ENCODE measurements around the gene CSMD2. TPM values are rescaled to one million over a fixed set of nuclear protein-coding genes. Genes with fewer than 3 reads are reported as not detected.

The CSMD2 gene
- total RNA-seq, 1 donor from 2014 or later: not detected

DNA sequence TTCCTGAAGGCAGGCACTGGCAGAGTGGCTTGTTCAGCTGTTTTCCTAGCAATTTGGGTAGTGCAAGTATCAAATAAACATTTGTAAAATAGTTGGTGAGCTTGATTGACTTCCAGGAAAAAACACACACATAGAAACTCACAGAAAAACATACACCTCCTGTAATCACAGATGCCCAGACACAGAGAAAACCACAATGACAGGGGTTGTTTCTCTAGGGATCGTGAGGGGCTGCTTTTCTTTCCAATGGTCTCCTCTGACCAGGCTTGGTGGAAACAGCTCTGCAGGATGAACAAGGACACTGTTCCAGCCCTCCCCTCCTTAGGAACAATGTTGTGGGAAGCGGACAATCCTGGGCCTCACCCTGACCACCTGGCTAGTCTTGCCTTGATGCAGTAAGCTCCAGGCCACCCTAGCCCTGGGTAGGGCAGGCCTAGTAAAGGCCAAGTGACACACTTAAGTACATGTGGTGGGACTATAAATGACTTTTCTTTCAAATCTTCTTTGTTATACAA is 443.7 kb downstream of the CSMD2 start:
- no peak for DNase-seq
- Mint-ChIP-seq H3K27ac (no peak overlapping the region), H3K27me3 (peaks cover 3% of the 10 kb centered on the region), H3K4me3 (no peak overlapping the region), H3K4me1 (no peaks in the 10 kb centered on the region), H3K36me3 (ENCODE audit: low read depth) (no peaks in the 10 kb centered on the region), H3K9me3 (no peaks in the 10 kb centered on the region)
- intact Hi-C loops (cut with micrococcal nuclease): no loop called here

DNA sequence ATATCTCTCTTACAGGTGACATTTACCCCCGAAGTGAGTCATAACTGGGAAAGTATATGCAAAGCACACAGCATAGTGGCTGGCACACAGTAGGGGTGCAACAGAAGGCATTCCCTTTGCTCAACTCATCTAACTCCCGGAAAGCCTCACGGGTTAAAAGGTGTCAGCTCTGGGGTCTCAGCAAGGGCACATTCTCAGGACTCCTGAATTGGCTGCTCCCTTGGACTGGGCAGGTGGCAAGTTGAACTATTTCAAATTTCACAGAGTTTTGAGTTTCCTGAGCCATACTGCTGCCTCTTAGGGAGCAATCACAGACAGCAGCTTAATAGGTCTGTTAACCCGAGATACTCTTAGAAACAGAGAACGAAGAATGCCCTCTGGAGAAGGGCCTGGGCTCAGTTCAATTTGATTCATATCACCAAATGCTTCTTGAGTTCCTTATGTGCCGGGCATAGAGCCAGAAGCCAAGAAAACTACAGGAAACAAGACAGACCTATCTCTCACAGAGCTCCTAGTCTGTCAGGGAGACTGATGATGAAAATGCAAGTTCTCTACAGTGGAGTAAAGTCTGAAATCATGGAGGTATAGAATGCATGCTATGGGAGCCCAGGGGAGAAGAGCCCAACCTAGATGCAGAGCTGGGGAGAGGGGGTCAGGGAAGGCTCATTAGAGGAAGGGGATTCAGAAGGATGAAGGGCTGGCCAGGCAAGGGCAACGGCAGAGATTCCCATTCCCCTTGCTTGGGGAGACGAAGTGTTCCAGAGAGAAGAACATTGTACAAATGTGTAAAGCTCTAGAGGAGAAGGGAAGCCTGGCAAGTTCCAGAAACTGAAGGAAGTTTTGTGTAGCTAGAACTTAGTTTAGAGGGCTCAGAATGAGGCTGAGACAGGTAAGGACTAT is 445.0 kb downstream of the CSMD2 start:
- no peak overlapping the region for H3K27ac Mint-ChIP-seq
- DNase-seq: no peak
- H3K27me3 Mint-ChIP-seq: peaks cover 3% of the 10 kb centered on the region
- H3K4me3 Mint-ChIP-seq: no peak overlapping the region
- intact Hi-C loops (cut with micrococcal nuclease): no loop called here
- no peaks in the 10 kb centered on the region for H3K4me1 Mint-ChIP-seq
- H3K9me3 Mint-ChIP-seq: no peaks in the 10 kb centered on the region
- H3K36me3 Mint-ChIP-seq (ENCODE audit: low read depth): no peaks in the 10 kb centered on the region

DNA sequence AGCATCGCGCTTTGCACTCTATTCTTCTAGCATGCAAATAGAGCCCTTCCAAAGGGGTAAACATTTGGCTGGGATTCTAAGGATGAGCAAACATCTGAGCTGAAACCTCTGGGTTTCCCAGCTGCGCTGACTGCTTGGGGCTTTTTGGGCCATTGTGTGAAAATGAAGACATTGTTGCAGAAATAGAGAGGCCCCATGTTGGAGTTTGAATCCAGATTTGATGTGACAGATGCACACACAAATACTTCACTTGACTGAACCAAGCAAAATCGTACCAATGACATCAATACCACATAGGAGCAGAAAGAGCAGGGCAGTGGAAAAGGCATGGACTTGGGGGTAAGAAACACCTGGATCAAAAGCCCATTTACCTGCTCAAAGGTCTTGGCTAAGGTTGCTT is 445.7 kb downstream of the CSMD2 start:
- DNase-seq: no peak
- intact Hi-C loops (cut with micrococcal nuclease): no loop called here
- H3K36me3 Mint-ChIP-seq (ENCODE audit: low read depth): no peaks in the 10 kb centered on the region
- H3K27me3 Mint-ChIP-seq: peaks cover 3% of the 10 kb centered on the region
- no peak overlapping the region for H3K4me3 Mint-ChIP-seq
- no peak overlapping the region for H3K27ac Mint-ChIP-seq
- no peaks in the 10 kb centered on the region for H3K9me3 Mint-ChIP-seq
- no peaks in the 10 kb centered on the region for H3K4me1 Mint-ChIP-seq

DNA sequence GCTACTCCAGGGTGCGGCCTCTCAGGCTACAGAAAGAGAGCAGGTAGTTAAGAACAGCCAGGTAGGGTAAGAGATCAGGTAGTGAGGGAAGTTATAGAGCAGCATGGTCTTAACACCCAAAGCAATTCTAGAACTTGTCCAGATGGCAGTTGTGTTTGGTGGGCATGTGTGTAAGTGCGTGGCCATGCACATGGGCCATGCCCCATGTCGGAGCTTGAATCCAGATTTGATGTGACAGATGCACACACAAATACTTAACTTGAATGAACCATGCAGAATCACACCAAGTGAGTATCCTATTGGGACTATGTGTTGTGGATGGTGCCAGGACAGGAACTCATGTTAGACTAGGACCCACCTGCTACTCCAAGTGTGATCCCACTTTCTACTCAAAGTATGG is 446.8 kb downstream of the CSMD2 start:
- DNase-seq: no peak
- H3K4me3 Mint-ChIP-seq: no peak overlapping the region
- no peaks in the 10 kb centered on the region for H3K4me1 Mint-ChIP-seq
- no peaks in the 10 kb centered on the region for H3K9me3 Mint-ChIP-seq
- H3K27me3 Mint-ChIP-seq: peaks cover 3% of the 10 kb centered on the region
- intact Hi-C loops (cut with micrococcal nuclease): no loop called here
- no peak overlapping the region for H3K27ac Mint-ChIP-seq
- H3K36me3 Mint-ChIP-seq (ENCODE audit: low read depth): no peaks in the 10 kb centered on the region

DNA sequence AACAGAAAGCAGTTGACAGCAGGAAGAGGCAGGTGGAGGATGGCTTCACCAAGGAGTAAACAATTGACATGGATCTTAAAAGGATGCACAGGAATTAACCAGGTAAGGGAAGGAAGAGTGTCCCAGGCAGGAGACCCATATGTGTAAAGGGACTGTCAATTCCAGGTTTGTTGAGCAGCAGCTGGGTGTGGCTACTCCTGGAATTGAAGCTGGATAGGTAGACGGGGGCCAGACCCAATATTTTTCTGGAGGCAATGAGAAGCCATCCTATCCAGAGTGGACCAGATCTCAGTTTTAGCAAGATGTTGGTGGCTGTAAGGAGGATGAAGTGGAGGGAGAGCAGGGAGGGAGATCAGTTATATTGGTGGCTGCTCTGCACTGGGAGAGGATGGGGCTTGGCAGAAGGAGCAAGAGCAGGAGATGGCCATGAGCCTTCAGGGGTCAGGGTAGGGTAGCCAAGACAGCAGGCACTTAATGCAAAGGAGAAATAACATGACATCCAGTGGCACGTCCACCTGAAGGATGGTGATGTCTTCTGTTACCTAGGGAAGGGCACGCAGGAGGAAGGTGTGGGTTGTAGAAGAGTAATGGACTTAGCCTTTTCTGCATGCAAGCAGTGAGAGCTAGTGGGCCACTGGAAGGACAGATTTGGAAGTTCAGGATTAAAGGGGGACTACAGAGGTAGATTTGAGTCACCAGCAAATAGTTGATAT is 447.9 kb downstream of the CSMD2 start:
- Mint-ChIP-seq H3K4me3 (no peak overlapping the region), H3K36me3 (ENCODE audit: low read depth) (no peaks in the 10 kb centered on the region), H3K27me3 (peaks cover 3% of the 10 kb centered on the region), H3K9me3 (no peaks in the 10 kb centered on the region), H3K27ac (no peak overlapping the region), H3K4me1 (no peaks in the 10 kb centered on the region)
- no peak for DNase-seq
- intact Hi-C loops (cut with micrococcal nuclease): no loop called here

DNA sequence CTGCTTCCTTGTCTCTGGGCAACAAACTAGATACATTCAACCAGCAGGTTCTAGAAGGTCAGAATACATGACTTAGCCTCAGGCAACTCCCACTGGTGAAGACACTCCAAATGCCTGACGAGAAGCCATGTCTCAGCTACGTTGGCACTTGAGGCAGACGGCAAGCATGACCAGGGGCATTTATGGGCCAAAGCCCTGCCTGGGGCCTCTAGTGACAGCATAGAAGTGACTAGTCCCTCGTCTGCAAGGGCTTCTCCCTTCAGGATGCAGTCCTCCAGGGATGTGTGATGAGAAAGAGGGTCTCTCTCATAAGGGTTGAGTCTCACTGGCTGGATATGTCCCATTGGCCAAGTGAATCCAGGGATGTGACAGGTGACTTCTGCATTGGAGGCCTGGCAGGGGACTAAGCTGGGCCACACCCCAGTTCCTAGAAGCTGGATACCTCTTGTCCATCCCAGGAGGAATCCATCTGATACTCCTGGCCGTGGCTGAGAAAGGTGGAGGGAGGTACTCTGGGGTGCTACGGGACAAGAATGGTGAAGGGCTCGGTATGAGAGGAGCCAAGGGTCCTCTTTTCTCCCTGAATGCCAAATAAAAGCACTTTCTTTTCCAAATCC is 449.7 kb downstream of the CSMD2 start:
- H3K27ac Mint-ChIP-seq: no peak overlapping the region
- peaks cover 3% of the 10 kb centered on the region for H3K27me3 Mint-ChIP-seq
- intact Hi-C loops (cut with micrococcal nuclease): no loop called here
- H3K4me3 Mint-ChIP-seq: no peak overlapping the region
- DNase-seq: no peak
- H3K4me1 Mint-ChIP-seq: no peaks in the 10 kb centered on the region
- no peaks in the 10 kb centered on the region for H3K36me3 Mint-ChIP-seq (ENCODE audit: low read depth)
- H3K9me3 Mint-ChIP-seq: no peaks in the 10 kb centered on the region

DNA sequence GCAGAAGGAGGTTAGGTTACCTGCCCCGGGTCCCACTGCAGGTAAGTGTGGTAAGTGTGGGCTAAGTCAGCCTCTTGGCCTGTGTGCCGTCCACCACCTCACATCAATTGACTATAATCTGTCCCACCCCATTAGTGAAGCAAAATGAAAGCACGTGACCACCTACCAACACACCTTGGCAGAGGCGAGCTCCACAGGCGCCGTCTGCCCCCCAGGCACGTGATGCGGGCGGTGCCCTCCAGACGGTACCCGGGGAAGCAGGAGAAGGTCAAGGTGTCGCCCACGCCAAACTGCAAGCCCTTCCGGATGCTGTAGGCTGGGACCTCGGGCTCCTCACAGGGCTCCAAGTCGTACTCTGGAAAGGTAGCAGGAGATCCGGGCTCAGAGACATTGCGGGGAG is 450.6 kb downstream of the CSMD2 start:
- Mint-ChIP-seq H3K36me3 (ENCODE audit: low read depth) (no peaks in the 10 kb centered on the region), H3K27ac (no peak overlapping the region), H3K27me3 (peaks cover 2% of the 10 kb centered on the region), H3K9me3 (no peaks in the 10 kb centered on the region), H3K4me1 (no peaks in the 10 kb centered on the region), H3K4me3 (no peak overlapping the region)
- intact Hi-C loops (cut with micrococcal nuclease): no loop called here
- no peak for DNase-seq

DNA sequence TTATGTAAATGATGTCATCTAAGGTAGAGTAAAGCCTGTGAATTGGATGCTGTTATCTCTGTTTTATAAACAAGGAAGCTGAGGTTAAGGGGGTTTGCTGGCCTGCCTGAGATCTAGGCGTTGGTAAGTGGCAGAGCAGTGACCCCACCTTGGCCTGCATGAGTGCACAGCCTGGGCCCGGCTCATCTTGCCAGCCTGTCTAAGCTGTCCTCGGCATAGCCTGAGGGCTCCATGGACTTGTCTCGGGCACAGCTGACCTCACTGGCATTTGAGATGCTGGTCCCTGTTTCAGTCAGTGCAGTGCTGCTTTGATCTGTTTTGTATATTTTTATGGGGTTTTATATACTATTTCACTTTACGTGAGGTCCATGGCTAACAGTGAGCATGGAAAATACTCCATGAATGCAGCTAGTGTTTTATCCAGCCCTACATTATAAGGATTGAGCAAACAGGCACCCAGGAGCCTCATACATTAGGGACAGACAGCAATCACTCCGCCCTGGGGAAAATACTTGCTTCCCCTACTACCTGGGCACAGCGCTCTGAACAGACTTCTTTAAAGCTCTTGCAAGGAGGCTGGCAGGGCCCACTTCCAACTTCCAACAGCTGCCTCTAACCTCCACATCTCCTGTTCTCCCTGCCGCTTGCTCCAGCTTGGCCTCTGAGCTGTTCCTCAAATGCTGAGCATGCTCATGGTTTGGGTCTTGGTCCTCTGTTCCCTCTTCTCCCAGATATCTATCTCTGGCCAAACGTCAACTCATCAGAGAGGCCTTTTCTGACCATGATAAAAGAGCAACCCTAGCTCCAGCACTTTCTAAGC is 451.8 kb downstream of the CSMD2 start:
- Mint-ChIP-seq H3K9me3 (no peaks in the 10 kb centered on the region), H3K27me3 (peaks cover 2% of the 10 kb centered on the region), H3K27ac (no peak overlapping the region), H3K36me3 (ENCODE audit: low read depth) (no peaks in the 10 kb centered on the region), H3K4me1 (no peaks in the 10 kb centered on the region), H3K4me3 (no peak overlapping the region)
- intact Hi-C loops (cut with micrococcal nuclease): no loop called here
- DNase-seq: no peak

DNA sequence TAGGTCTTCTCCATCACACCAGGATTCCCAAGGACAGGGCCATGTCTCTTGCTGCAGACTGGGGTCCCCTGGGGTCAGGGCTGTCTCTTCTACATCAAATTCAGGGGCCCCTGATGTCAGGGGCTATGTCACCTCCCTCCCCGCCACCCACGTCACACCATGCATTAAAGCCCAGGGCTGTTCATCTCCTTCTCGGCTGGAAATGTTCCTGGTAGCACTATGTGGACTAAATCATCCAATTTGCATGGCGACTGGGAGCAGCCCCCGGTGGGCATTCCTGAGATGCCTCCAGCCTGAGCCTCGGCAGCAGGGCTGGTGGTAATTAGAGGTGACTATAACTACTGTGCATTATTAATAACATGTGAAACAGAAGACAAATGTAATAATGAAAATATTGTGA is 452.8 kb downstream of the CSMD2 start:
- H3K27me3 Mint-ChIP-seq: peaks cover 2% of the 10 kb centered on the region
- DNase-seq: no peak
- intact Hi-C loops (cut with micrococcal nuclease): no loop called here
- H3K4me3 Mint-ChIP-seq: no peak overlapping the region
- no peak overlapping the region for H3K27ac Mint-ChIP-seq
- H3K4me1 Mint-ChIP-seq: no peaks in the 10 kb centered on the region
- H3K36me3 Mint-ChIP-seq (ENCODE audit: low read depth): no peaks in the 10 kb centered on the region
- H3K9me3 Mint-ChIP-seq: no peaks in the 10 kb centered on the region

DNA sequence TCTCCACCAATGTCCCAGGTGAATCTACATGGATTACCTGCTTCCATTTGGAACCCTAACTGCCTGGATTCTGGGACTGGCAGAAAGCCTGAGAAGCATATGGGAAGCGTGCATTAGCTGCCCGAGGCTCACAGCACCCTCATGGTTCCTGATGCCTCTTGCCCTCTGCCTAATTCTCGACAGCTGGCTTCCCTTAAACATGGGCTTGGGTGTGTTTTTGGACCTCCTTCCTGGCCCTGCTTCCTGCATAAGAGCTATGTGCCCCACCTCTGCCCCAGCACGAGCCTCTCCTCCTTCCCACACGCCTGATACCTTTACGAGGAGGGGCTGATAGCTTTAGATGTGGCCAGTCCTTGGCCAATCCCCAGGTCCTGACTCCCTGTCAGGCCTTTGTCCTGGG is 453.5 kb downstream of the CSMD2 start:
- DNase-seq: no peak
- H3K4me3 Mint-ChIP-seq: no peak overlapping the region
- no peaks in the 10 kb centered on the region for H3K4me1 Mint-ChIP-seq
- no peaks in the 10 kb centered on the region for H3K9me3 Mint-ChIP-seq
- H3K36me3 Mint-ChIP-seq (ENCODE audit: low read depth): no peaks in the 10 kb centered on the region
- H3K27me3 Mint-ChIP-seq: peaks cover 2% of the 10 kb centered on the region
- H3K27ac Mint-ChIP-seq: no peak overlapping the region
- intact Hi-C loops (cut with micrococcal nuclease): no loop called here

DNA sequence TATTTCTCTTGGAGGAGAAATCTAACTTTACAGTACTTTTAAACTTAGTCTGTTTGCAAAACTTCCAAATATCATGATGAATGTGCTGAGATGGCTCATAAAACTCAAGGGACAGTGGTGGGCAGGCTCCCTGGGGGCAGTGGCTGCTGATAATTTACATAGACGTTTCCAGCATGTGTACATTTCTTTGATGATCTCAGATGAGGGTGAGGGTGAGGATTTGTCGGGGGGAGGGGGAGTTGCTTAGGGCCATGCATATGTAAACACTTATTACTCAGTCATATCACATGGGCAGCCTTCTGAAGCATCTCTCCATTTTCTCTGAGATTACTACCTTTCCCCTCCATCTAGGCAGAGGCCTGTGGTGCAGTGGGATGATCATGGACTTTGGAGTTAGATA is 454.1 kb downstream of the CSMD2 start:
- H3K9me3 Mint-ChIP-seq: no peaks in the 10 kb centered on the region
- no peak overlapping the region for H3K4me3 Mint-ChIP-seq
- H3K36me3 Mint-ChIP-seq (ENCODE audit: low read depth): no peaks in the 10 kb centered on the region
- H3K4me1 Mint-ChIP-seq: no peaks in the 10 kb centered on the region
- H3K27ac Mint-ChIP-seq: no peak overlapping the region
- DNase-seq: no peak
- peaks cover 2% of the 10 kb centered on the region for H3K27me3 Mint-ChIP-seq
- intact Hi-C loops (cut with micrococcal nuclease): no loop called here

DNA sequence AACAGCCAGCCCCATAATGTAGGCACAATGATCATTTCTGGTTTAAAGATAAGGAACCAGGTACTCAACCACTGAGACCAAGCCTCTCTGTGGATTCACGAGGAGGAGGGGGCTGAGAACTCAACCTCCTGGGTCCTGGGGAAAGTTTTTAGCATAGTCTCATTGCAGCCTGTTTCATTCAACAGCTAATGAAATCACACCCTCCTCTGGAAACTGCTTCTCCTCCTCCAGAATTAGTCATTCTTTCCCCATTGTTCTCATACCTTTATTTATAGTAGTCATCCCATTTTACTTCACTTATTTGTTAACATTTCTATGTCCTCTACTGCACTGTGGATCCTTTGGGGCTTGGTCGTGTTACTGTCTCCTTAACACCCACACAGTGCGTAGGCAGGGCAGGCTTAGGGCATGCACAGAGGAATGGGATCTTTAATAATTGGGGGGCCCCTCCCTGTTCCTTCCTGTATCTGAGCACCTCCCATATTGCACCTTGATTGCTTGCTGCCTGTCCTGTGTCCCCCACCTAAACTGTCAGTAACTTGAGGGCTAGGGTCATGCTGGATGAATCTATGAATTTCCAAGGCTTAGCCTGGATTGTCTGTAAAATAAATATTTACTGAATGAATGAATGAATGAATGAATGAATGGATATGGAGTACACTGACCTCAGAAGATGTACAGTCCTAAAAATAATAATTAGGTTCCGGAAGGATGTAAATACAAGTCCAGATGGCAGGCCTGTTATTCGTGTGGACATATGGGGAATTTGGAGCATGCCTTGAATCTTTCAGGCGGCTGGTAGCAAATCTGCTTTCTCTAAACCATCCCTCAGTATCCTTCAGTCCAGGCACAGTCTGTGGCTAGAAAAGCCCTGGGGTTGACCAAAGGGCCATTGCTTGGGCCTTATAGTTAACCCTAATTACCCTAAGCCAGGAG is 455.0 kb downstream of the CSMD2 start:
- no peaks in the 10 kb centered on the region for H3K9me3 Mint-ChIP-seq
- no peak for DNase-seq
- intact Hi-C loops (cut with micrococcal nuclease): no loop called here
- no peak overlapping the region for H3K27ac Mint-ChIP-seq
- H3K36me3 Mint-ChIP-seq (ENCODE audit: low read depth): no peaks in the 10 kb centered on the region
- no peak overlapping the region for H3K4me3 Mint-ChIP-seq
- H3K27me3 Mint-ChIP-seq: peaks cover 2% of the 10 kb centered on the region
- no peaks in the 10 kb centered on the region for H3K4me1 Mint-ChIP-seq
